WERI-Rb-1 (cell line): ENCODE results near the gene BCR.

ENCODE experiments used
- DNase-seq: peaks from one replicate; pipeline ENCODE4 v3.0.0-alpha.2; 2020
- H3K27ac ChIP-seq: fragments of 250-450 bp; sonication (Bioruptor Pico); 2 replicates; pipeline ENCODE4 v1.5.1; 2020; ENCODE audit warnings: mild to moderate bottlenecking, moderate library complexity
- H3K27me3 ChIP-seq: fragments of 250-450 bp; sonication (Bioruptor Pico); 2 replicates; pipeline ENCODE4 v1.5.1; 2021; ENCODE audit warnings: mild to moderate bottlenecking, low read depth, moderate library complexity; ENCODE audit not compliant: insufficient read depth, severe bottlenecking
- H3K36me3 ChIP-seq: fragments of 250-450 bp; sonication (Bioruptor Pico); 2 replicates; pipeline ENCODE4 v1.5.1; 2020; ENCODE audit warnings: mild to moderate bottlenecking, moderate library complexity
- H3K4me3 ChIP-seq: 2 replicates; pipeline ENCODE4 v1.5.1; 2011; ENCODE audit warnings: low read depth, mild to moderate bottlenecking, control low read depth, low read length
- H3K9me3 ChIP-seq: fragments of 250-450 bp; sonication (Bioruptor Pico); 2 replicates; pipeline ENCODE4 v1.5.1; 2021; ENCODE audit warnings: mild to moderate bottlenecking, moderate library complexity; ENCODE audit not compliant: severe bottlenecking
- TF ChIP-seq, protein P1 (sequence below): IDR thresholded peaks from 2 replicates; pipeline ENCODE4 v1.5.1; 2011; ENCODE audit warnings: low read depth, mild to moderate bottlenecking, control low read depth, inconsistent platforms, low read length

The BCR gene

DNA sequence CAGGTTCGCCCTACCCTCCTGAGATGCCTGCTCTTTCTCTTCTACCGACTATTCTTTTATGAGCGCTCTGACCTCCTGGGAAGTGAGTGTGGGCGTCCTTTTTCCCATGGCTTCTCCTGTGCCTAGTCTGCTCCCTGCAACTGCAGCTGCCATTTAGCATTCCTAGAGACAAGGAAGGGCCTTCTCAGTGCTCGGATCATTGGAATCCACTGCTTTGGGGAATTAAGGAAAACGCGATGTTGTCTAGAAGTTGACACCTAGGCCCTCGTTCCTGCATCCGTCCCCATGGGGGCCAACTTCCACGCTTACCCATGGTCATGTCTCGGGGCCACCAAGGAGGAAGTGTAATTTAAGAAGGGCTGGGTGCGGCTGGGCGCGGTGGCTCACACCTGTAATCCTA lies 95.4 kb downstream of the BCR start:
- Histone ChIP-seq H3K27ac (no peak overlapping the region), H3K4me3 (no peak overlapping the region), H3K27me3 (no peaks in the 10 kb centered on the region), H3K9me3 (no peaks in the 10 kb centered on the region), H3K36me3 (peaks cover 75% of the 10 kb centered on the region)
- no peak for DNase-seq
- TF ChIP-seq, protein P1, sequence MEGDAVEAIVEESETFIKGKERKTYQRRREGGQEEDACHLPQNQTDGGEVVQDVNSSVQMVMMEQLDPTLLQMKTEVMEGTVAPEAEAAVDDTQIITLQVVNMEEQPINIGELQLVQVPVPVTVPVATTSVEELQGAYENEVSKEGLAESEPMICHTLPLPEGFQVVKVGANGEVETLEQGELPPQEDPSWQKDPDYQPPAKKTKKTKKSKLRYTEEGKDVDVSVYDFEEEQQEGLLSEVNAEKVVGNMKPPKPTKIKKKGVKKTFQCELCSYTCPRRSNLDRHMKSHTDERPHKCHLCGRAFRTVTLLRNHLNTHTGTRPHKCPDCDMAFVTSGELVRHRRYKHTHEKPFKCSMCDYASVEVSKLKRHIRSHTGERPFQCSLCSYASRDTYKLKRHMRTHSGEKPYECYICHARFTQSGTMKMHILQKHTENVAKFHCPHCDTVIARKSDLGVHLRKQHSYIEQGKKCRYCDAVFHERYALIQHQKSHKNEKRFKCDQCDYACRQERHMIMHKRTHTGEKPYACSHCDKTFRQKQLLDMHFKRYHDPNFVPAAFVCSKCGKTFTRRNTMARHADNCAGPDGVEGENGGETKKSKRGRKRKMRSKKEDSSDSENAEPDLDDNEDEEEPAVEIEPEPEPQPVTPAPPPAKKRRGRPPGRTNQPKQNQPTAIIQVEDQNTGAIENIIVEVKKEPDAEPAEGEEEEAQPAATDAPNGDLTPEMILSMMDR: no peak

DNA sequence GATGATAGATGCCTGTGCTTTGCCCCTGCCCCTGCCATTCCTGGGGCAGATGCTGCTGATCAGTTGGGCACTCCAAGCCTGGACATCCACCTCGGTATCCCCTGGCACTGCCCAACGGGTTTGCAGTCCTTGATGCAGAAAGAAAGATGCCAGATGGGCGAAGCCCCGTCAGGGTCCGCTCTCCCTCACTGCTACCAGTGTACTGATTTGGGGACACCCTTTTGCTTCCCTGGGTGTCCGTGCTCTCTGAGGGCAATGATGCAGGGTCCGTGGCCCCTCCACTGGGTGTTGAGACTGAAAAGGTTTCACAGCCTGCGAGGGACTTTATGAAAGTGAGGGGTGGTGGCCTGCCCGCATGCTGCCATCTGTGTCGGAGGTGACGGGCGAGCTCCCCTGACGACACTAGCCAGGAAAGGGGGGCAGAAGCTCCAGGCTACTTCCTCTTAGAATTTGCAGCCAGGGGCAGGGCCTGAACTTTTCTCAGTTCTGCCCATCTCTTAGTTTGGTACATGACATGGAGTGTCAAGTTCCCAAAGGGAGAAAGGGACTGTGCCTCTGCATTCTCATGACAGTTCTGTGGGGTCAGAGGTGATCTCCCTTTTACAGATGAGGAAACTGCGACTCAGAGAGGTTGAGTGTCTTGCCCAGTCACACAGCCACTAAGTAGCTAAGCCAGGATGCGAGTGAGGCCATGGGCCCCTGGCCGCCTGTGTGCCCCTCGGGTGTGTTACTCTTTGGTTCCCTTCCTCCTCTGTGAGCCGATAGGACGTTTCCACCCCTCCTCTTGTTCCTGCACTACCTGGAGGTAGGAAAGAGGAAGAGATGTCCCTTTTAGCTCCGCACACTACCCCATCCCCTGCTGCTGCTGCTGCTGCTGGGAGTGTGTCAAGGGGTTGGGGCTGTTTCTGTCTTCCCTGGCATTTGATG lies 96.6 kb downstream of the BCR start:
- peaks cover 75% of the 10 kb centered on the region for H3K36me3 ChIP-seq
- DNase-seq: no peak

DNA sequence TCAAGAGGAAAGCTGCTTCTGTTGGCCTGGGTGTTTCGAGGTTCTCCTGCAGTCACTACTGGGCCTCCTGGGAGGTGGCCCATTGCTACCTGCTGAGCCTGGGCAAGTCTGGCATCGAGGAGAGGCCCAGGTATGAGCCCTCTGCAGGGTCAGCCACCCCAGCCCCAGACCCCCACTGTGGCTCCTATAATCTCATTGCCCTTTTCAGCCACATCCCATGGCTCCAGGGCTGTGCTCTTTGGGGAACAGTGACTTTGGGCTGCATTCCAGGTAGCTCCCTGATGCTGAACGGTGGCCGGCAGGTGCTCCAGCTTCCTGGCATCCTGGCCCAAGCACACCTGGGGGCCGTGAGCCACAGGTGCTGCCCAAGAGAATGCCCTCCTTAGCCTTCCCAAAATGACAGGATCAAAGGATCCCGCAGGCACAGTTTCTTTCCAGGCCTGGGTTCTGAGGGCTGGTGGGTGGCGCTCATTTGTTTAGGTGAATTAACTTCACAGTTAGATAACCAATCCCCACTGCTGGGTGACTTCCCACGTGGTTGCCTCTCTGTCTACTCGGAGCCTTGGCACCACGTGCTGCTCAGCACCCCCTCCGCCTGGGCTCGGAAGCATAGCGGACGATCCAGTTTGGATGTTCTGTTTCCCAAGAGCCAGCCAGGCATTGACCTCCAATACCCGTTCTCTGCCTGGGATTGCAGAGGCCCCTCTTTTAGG lies 97.4 kb downstream of the BCR start:
- no peak overlapping the region for H3K27ac ChIP-seq
- H3K4me3 ChIP-seq: no peak overlapping the region
- H3K9me3 ChIP-seq: no peaks in the 10 kb centered on the region
- TF ChIP-seq, protein P1: no peak
- H3K36me3 ChIP-seq: peaks cover 75% of the 10 kb centered on the region
- H3K27me3 ChIP-seq: no peaks in the 10 kb centered on the region
- no peak for DNase-seq

More for the DNA sequence above, 96.6 kb downstream of the BCR start:
- Histone ChIP-seq H3K27ac (no peak overlapping the region), H3K9me3 (no peaks in the 10 kb centered on the region), H3K27me3 (no peaks in the 10 kb centered on the region), H3K4me3 (no peak overlapping the region)
- TF ChIP-seq, protein P1: no peak

- DNase-seq: no peak
- H3K27ac ChIP-seq: no peak overlapping the region
- TF ChIP-seq, protein P1: no peak
These were observed 98.8 kb downstream of the BCR start for GRCh38 chr22:23278883-23279675.

DNA sequence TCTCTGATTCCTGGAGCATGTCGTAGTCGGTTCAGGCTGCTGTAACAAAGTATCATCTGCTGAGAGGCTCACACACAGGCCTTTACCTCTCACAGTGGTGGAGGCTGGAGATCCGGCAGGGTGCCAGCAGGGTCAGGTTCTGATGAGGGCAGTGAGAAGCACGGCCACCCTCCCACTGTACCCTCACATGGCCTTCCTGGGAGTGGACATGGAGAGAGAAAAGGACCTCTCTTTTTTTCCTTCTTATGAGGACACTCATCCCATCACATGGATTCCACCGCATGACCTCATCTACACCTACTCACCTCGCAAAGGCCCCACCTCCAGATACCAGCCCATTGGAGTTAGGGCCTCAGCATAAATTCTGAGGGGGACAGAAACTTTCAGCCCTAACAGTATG lies 99.5 kb downstream of the BCR start:
- no peak overlapping the region for H3K27ac ChIP-seq
- no peaks in the 10 kb centered on the region for H3K9me3 ChIP-seq
- no peak for DNase-seq
- H3K27me3 ChIP-seq: no peaks in the 10 kb centered on the region
- peaks cover 76% of the 10 kb centered on the region for H3K36me3 ChIP-seq
- TF ChIP-seq, protein P1: no peak
- no peak overlapping the region for H3K4me3 ChIP-seq

More at GRCh38 chr22:23278883-23279675, 98.8 kb downstream of the BCR start:
- peaks cover 75% of the 10 kb centered on the region for H3K36me3 ChIP-seq
- H3K9me3 ChIP-seq: no peaks in the 10 kb centered on the region
- no peaks in the 10 kb centered on the region for H3K27me3 ChIP-seq
- no peak overlapping the region for H3K4me3 ChIP-seq
